ENCODE results near the gene ARHGEF38. TPM values are rescaled to one million over a fixed set of nuclear protein-coding genes. Genes with fewer than 3 reads are reported as not detected.

ARHGEF38 gene
- total and polyA plus RNA-seq, 9 donors: 0.12 to 1.3 (median 0.24) TPM; not detected in 5

DNA sequence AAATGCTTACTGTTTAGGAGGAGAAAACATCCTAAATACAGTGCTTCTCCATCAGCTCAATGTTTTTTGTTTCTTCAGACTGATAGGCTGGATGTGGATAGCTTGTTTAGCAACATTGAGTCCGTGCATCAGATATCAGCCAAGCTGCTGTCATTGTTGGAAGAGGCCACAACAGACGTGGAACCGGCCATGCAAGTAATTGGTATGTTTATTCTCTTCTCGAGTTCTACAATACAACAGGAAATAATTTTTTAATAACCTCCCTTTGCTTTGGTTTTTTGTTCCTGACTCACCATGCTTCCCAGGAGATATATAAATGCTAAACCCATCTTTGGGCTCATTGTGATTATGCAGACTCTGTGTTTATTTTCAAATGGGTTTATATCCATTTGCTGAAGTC lies 60.9 kb downstream of the ARHGEF38 start:
- no peak overlapping the region for H3K27ac ChIP-seq
- intact Hi-C loops (cut with DNase I): no loop called here
- DNase-seq: no peak
- H3K36me3 ChIP-seq: no peaks in the 10 kb centered on the region
- WGBS, 3 donors: 9 to 32% (median 9%) methylated on average over 4 of the region's 4 CpGs
- no peaks in the 10 kb centered on the region for H3K9me3 ChIP-seq
- H3K27me3 ChIP-seq: no peaks in the 10 kb centered on the region
- TF ChIP-seq POLR2A (IDR thresholded peaks at IDR 0.05): no peak
- TF ChIP-seq EP300 (IDR thresholded peaks at IDR 0.05): no peak
- TF ChIP-seq, protein P1, sequence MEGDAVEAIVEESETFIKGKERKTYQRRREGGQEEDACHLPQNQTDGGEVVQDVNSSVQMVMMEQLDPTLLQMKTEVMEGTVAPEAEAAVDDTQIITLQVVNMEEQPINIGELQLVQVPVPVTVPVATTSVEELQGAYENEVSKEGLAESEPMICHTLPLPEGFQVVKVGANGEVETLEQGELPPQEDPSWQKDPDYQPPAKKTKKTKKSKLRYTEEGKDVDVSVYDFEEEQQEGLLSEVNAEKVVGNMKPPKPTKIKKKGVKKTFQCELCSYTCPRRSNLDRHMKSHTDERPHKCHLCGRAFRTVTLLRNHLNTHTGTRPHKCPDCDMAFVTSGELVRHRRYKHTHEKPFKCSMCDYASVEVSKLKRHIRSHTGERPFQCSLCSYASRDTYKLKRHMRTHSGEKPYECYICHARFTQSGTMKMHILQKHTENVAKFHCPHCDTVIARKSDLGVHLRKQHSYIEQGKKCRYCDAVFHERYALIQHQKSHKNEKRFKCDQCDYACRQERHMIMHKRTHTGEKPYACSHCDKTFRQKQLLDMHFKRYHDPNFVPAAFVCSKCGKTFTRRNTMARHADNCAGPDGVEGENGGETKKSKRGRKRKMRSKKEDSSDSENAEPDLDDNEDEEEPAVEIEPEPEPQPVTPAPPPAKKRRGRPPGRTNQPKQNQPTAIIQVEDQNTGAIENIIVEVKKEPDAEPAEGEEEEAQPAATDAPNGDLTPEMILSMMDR (IDR thresholded peaks at IDR 0.05): no peak
- no peaks in the 10 kb centered on the region for H3K4me1 ChIP-seq (ENCODE audit: insufficient read depth)
- no peak overlapping the region for H3K4me3 ChIP-seq

DNA sequence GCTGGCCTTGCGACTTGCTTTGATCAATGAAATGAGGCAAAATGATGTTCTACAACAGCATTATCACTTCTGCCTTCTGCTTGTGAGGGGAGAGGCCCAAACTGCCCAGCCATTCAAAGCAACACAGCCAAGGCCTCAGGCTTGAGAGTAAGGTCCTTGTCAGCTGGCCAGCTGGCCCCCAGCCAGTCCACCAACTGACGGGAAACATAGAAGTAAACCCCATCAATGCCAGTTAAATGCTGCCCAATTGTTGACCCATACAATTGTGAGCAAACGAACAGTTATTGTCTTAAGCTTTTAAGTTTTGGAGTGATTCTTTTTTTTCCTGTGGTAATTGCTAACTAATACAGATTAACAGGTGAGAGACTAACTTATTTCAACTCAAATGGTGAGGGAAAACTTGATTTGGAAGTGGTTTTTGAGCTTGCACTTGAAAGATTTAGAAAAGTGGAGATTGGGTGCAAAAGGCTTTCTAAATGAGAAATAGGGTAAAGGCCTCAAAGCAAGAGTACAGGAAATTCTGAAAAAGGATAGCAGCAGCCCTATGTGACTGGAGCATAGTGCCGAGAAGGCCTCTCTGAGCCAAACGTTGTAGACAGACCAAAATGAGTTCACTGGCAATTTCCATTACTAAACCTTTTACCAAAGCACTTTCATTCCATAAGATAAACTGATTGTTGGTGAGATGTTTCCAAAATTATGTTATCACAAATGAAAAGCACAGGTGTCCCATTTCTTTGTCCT lies 66.9 kb downstream of the ARHGEF38 start:
- Histone ChIP-seq H3K4me1 (ENCODE audit: insufficient read depth) (no peaks in the 10 kb centered on the region), H3K27ac (no peak overlapping the region), H3K4me3 (no peak overlapping the region), H3K27me3 (no peaks in the 10 kb centered on the region), H3K36me3 (no peaks in the 10 kb centered on the region), H3K9me3 (no peaks in the 10 kb centered on the region)
- WGBS, 3 donors: 57 to 64% (median 63%) methylated on average over 5 of the region's 5 CpGs
- intact Hi-C loops (cut with DNase I): no loop called here
- peak in 3 of 5 donors; percentile 16 to 50 (median 35) for DNase-seq
- TF ChIP-seq EP300 (IDR thresholded peaks at IDR 0.05): no peak
- TF ChIP-seq, protein P1 (IDR thresholded peaks at IDR 0.05): no peak

DNA sequence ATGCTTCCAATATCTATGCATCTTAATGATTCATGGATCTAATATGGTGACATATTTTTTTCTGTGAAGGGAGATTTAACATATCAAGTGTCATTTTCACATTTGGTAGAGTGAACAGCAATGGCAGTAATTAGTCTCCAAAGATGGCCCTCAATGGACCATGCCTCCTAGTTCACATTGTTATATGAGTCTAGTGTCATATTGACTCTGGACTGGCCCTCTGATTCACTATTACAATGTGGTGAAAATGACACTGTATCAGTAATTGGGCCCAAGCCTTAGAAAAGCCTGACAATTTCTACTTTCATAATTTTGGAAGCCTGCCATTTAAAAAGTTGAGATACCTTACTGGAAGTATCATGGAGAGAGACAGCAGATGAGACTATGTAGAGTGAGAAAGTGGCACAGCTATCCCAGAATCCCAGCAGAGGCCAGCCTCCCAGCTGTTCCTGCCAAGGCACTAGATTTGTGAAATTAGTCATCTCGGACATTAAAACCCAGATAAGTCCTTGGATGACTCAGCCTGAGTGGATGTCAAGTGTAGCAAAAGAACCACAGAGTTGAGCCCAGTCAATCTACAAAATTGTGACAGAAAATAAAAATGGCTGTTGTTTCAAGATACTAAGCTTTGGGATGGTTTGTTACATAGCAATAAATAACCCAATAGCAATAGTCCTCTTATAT lies 68.4 kb downstream of the ARHGEF38 start:
- no peaks in the 10 kb centered on the region for H3K4me1 ChIP-seq (ENCODE audit: insufficient read depth)
- no peak overlapping the region for H3K4me3 ChIP-seq
- H3K27me3 ChIP-seq: no peaks in the 10 kb centered on the region
- no peaks in the 10 kb centered on the region for H3K9me3 ChIP-seq
- intact Hi-C loops (cut with DNase I): no loop called here
- DNase-seq: no peak
- no peak overlapping the region for H3K27ac ChIP-seq
- TF ChIP-seq, protein P1 (IDR thresholded peaks at IDR 0.05): no peak
- TF ChIP-seq POLR2A (IDR thresholded peaks at IDR 0.05): no peak
- no peak for TF ChIP-seq EP300 (IDR thresholded peaks at IDR 0.05)
- WGBS, 3 donors: 32 to 55% (median 43%) methylated on average over 1 of the region's 1 CpG
- no peaks in the 10 kb centered on the region for H3K36me3 ChIP-seq

DNA sequence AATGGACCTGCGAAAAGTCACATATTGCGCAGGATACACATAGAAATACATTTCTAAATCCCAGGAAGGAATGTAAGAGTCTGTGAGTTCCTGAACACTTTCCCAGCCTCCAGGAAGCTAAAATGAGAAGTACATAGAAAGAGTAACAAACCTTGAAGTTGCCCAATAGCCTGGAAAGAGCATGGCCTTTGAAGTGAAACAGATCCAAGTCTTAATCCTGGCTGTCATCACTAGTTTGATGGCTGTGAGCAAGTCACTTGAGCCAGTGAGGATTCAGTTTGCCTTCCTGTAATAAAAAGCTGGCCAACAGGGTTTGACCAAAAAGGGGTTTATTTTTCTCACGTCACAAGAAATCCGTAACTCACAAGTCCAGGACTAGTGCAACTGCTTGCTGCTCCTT lies 69.8 kb downstream of the ARHGEF38 start:
- H3K4me1 ChIP-seq (ENCODE audit: insufficient read depth): no peaks in the 10 kb centered on the region
- H3K36me3 ChIP-seq: no peaks in the 10 kb centered on the region
- no peak overlapping the region for H3K4me3 ChIP-seq
- no peaks in the 10 kb centered on the region for H3K9me3 ChIP-seq
- intact Hi-C loops (cut with DNase I): no loop called here
- no peak overlapping the region for H3K27ac ChIP-seq
- TF ChIP-seq, protein P1 (IDR thresholded peaks at IDR 0.05): no peak
- TF ChIP-seq EP300 (IDR thresholded peaks at IDR 0.05) (no peak), POLR2A (IDR thresholded peaks at IDR 0.05) (no peak)
- 85 to 95% (median 88%) methylated on average over 4 of the region's 4 CpGs for WGBS, 3 donors
- no peak for DNase-seq
- H3K27me3 ChIP-seq: no peaks in the 10 kb centered on the region

Data from ovary (tissue), 9 donors.